Measurements from ENCODE around the gene COQ4. TPM values are rescaled to one million over a fixed set of nuclear protein-coding genes. Genes with fewer than 3 reads are reported as not detected.

Gene COQ4
- total and polyA plus RNA-seq, 4 donors = 12.8 to 53.3 (median 33.8) TPM

- H3K4me1 ChIP-seq (ENCODE audit: control insufficient read depth in 4 of 4, insufficient read depth in 4 of 4, low read length in 3 of 4) = peaks cover 0 to 20% (median 17%) of the 10 kb centered on the region in 4 donors
- H3K4me3 ChIP-seq (ENCODE audit: low read depth in 1 of 3, low read length in 3 of 3) = no peak overlapping the region
- H3K27ac ChIP-seq (ENCODE audit: low read depth in 1 of 2, low read length in 2 of 2) = no peak overlapping the region
- H3K36me3 ChIP-seq (ENCODE audit: control insufficient read depth in 4 of 4, insufficient read depth in 3 of 4, low read depth in 1 of 4, low read length in 3 of 4) = peaks cover 0 to 6% (median 4%) of the 10 kb centered on the region in 4 donors
- no peak for TF ChIP-seq YY1 (IDR thresholded peaks at IDR 0.05)
- TF ChIP-seq, protein P1, sequence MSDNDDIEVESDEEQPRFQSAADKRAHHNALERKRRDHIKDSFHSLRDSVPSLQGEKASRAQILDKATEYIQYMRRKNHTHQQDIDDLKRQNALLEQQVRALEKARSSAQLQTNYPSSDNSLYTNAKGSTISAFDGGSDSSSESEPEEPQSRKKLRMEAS (IDR thresholded peaks at IDR 0.05) = no peak
- TF ChIP-seq CTCF (IDR thresholded peaks at IDR 0.05; ENCODE audit: low read depth, low read length, missing input control) = no peak
- no peak for TF ChIP-seq ATF3 (IDR thresholded peaks at IDR 0.05)
- WGBS = 95% methylated on average over 9 of the region's 9 CpGs
- no peak for DNase-seq (ENCODE audit: low spot score)
- no peak overlapping the region for H3K9ac ChIP-seq (ENCODE audit: low read depth in 1 of 2, low read length in 2 of 2)
- H3K27me3 ChIP-seq (ENCODE audit: control insufficient read depth in 4 of 4, insufficient read depth in 4 of 4, low read length in 3 of 4) = no peaks in the 10 kb centered on the region
- no peaks in the 10 kb centered on the region for H3K9me3 ChIP-seq (ENCODE audit: control insufficient read depth in 4 of 4, low read length in 3 of 4)
Measured at GRCh38 chr9:128374221-128374675, 51.6 kb downstream of the COQ4 start.

- peaks cover 0 to 9% (median 4%) of the 10 kb centered on the region in 4 donors for H3K36me3 ChIP-seq (ENCODE audit: control insufficient read depth in 4 of 4, insufficient read depth in 3 of 4, low read depth in 1 of 4, low read length in 3 of 4)
Measured at GRCh38 chr9:128375865-128376264, 53.2 kb downstream of the COQ4 start.

More at GRCh38 chr9:128375865-128376264, 53.2 kb downstream of the COQ4 start:
- H3K4me1 ChIP-seq (ENCODE audit: control insufficient read depth in 4 of 4, insufficient read depth in 4 of 4, low read length in 3 of 4) = peaks cover 0 to 14% (median 11%) of the 10 kb centered on the region in 4 donors
- H3K27me3 ChIP-seq (ENCODE audit: control insufficient read depth in 4 of 4, insufficient read depth in 4 of 4, low read length in 3 of 4) = no peaks in the 10 kb centered on the region
- H3K4me3 ChIP-seq (ENCODE audit: low read depth in 1 of 3, low read length in 3 of 3) = no peak overlapping the region
- 92% methylated on average over 5 of the region's 5 CpGs for WGBS
- no peaks in the 10 kb centered on the region for H3K9me3 ChIP-seq (ENCODE audit: control insufficient read depth in 4 of 4, low read length in 3 of 4)
- no peak overlapping the region for H3K9ac ChIP-seq (ENCODE audit: low read depth in 1 of 2, low read length in 2 of 2)
- no peak overlapping the region for H3K27ac ChIP-seq (ENCODE audit: low read depth in 1 of 2, low read length in 2 of 2)
- no peak for DNase-seq (ENCODE audit: low spot score)
- TF ChIP-seq, protein P1 (IDR thresholded peaks at IDR 0.05) = no peak
- TF ChIP-seq ZBTB33 (IDR thresholded peaks at IDR 0.05) (no peak), FOXA2 (IDR thresholded peaks at IDR 0.05) (no peak), EGR1 (IDR thresholded peaks at IDR 0.05; ENCODE audit: low read depth in 2 of 2) (no peak), CTCF (IDR thresholded peaks at IDR 0.05; ENCODE audit: low read depth, low read length, missing input control) (no peak), SP1 (IDR thresholded peaks at IDR 0.05) (no peak), RXRA (IDR thresholded peaks at IDR 0.05) (no peak), YY1 (IDR thresholded peaks at IDR 0.05) (no peak), TAF1 (conservative IDR thresholded peaks at IDR 0.05) (no peak), NR2F2 (IDR thresholded peaks at IDR 0.05) (no peak), ATF3 (IDR thresholded peaks at IDR 0.05) (no peak), FOXA1 (IDR thresholded peaks at IDR 0.05) (no peak), JUND (IDR thresholded peaks at IDR 0.05) (no peak), GABPA (IDR thresholded peaks at IDR 0.05 in 1 of 2, conservative IDR thresholded peaks at IDR 0.05 in 1 of 2) (no peak), REST (IDR thresholded peaks at IDR 0.05) (no peak), RAD21 (IDR thresholded peaks at IDR 0.05) (no peak), HNF4G (IDR thresholded peaks at IDR 0.05) (no peak), HNF4A (conservative IDR thresholded peaks at IDR 0.05) (no peak)
